K562 (cell line): Measurements from ENCODE around the gene LMAN1L. TPM values are rescaled to one million over a fixed set of nuclear protein-coding genes. Genes with fewer than 3 reads are reported as not detected.

Source experiments
- ATAC-seq: fragments of 200-7000 bp; cut with Tn5 transposase; 3 replicates; pipeline ENCODE4 v1.9.1; 2020; ENCODE audit warnings: moderate library complexity
- BruUV-seq: library from RNA; stranded (reverse); fragments of 400-500 nt; replicated peaks from 2 replicates; lab custom pipeline; 2021; lab: Mats Ljungman, UMichigan
- CTCF ChIA-PET: fragments of 300-600 bp; formaldehyde crosslinking; extraction: SDS; loops from one replicate; lab custom pipeline; 2021; ENCODE audit warnings: low intra/inter-chr PET ratio; lab: Yijun Ruan, JAX
- POLR2A ChIA-PET: fragments of 300-600, 350-650 bp; sonication (Branson Sonifier 250); formaldehyde crosslinking; extraction: SDS; loops from one replicate; lab custom pipeline; 2021; ENCODE audit warnings: antibody characterized with exemption, inconsistent platforms; lab: Yijun Ruan, JAX
- DNase-seq, 4 experiments: peaks; one replicate each; pipeline versions ENCODE4 v3.0.0 to v3.0.0-alpha.2; 2011 to 2018; ENCODE audit warnings: low spot score in 3 of 4, mixed read lengths in 3 of 4; ENCODE audit errors: extremely low read depth in 1 of 4
- FAIRE-seq: peaks from 2 replicates; lab custom pipeline; 2011; peaks lifted over from hg19 to GRCh38; lab: Jason Lieb, UNC
- H2AFZ ChIP-seq: 2 replicates; pipeline ENCODE4 v1.6.0; 2011; ENCODE audit warnings: low read depth, low read length, control low read depth, inconsistent platforms
- H3K27ac ChIP-seq: fragments of 200-600 bp; 3 replicates; pipeline ENCODE4 v1.8.0; 2011; ENCODE audit warnings: low read depth, mild to moderate bottlenecking, control low read depth, inconsistent platforms, low read length, moderate library complexity, mixed read lengths; ENCODE audit errors: extremely low read depth
- H3K27me3 ChIP-seq, 2 experiments: fragments of 300-600 bp in 1 of 2; 2 replicates in 1 of 2; 3 replicates in 1 of 2; pipeline versions ENCODE4 v1.6.0 to v1.8.0; 2011; ENCODE audit warnings: inconsistent platforms in 2 of 2, low read length in 2 of 2, mild to moderate bottlenecking in 1 of 2, mixed read lengths in 1 of 2, moderate library complexity in 1 of 2; ENCODE audit not compliant: control insufficient read depth in 2 of 2, insufficient read depth in 2 of 2
- H3K36me3 ChIP-seq: fragments of 300-600 bp; 3 replicates; pipeline ENCODE4 v1.8.0; 2011; ENCODE audit warnings: mild to moderate bottlenecking, low read length, inconsistent platforms; ENCODE audit not compliant: control insufficient read depth, insufficient read depth
- H3K4me1 ChIP-seq, 2 experiments: fragments of 200-600 bp in 1 of 2; replicated peaks in 1 of 2; 2 replicates in 1 of 2; 3 replicates in 1 of 2; pipeline versions ENCODE4 v1.5.1 to v1.8.0; 2011; ENCODE audit warnings: inconsistent platforms in 2 of 2, low read length in 2 of 2, mild to moderate bottlenecking in 1 of 2, mixed read lengths in 1 of 2, moderate library complexity in 1 of 2; ENCODE audit not compliant: control insufficient read depth in 2 of 2, insufficient read depth in 2 of 2
- H3K4me2 ChIP-seq: 2 replicates; pipeline ENCODE4 v1.6.1; 2011; ENCODE audit warnings: low read length, control low read depth, inconsistent platforms, mixed read lengths; ENCODE audit not compliant: insufficient read depth
- H3K4me3 ChIP-seq: fragments of 200-600 bp; sonication (generic), shearing (Covaris generic); 2 replicates; pipeline ENCODE4 v1.5.1; 2016; ENCODE audit warnings: control low read depth, inconsistent platforms
- H3K79me2 ChIP-seq: fragments of 200-600 bp; 3 replicates; pipeline ENCODE4 v1.8.0; 2011; ENCODE audit warnings: low read length, inconsistent platforms; ENCODE audit not compliant: control insufficient read depth, insufficient read depth
- H3K9ac ChIP-seq, 2 experiments: 2 replicates each; pipeline versions ENCODE4 v1.6.0 to v1.6.1; 2011; ENCODE audit warnings: low read depth in 2 of 2, low read length in 2 of 2, control low read depth in 1 of 2, inconsistent platforms in 1 of 2, mild to moderate bottlenecking in 1 of 2, mixed read lengths in 1 of 2; ENCODE audit not compliant: insufficient read depth in 1 of 2
- H3K9me1 ChIP-seq: one replicate; pipeline ENCODE4 v1.6.0; 2011; ENCODE audit warnings: inconsistent platforms, mild to moderate bottlenecking, low read length, moderate library complexity; ENCODE audit not compliant: control insufficient read depth, insufficient read depth
- H3K9me3 ChIP-seq: replicated peaks from 2 replicates; pipeline ENCODE4 v1.5.1; 2011; ENCODE audit warnings: low read depth, low read length, inconsistent platforms; ENCODE audit not compliant: control insufficient read depth, insufficient read depth
- H4K20me1 ChIP-seq: replicated peaks from 2 replicates; pipeline ENCODE4 v1.6.1; 2011; ENCODE audit warnings: low read length, inconsistent platforms, mixed read lengths; ENCODE audit not compliant: control insufficient read depth, insufficient read depth
- CBX1 ChIP-seq: sonication (generic); IDR thresholded peaks from 2 replicates; pipeline ENCODE4 v1.6.1; 2016; ENCODE audit warnings: antibody characterized with exemption, low read depth, mild to moderate bottlenecking
- FOXA3 ChIP-seq, 2 experiments: fragments of 450-650 bp in 1 of 2; sonication (generic) in 1 of 2; formaldehyde crosslinking; IDR thresholded peaks in 1 of 2; conservative IDR thresholded peaks in 1 of 2; 2 replicates each; pipeline versions ENCODE4 v1.4.0 to v1.8.0; 2020 to 2022; ENCODE audit warnings: mild to moderate bottlenecking in 2 of 2, missing genetic modification reagents in 1 of 2
- GABPB2 ChIP-seq: fragments of 250-450 bp; sonication (Bioruptor Pico); conservative IDR thresholded peaks from 2 replicates; pipeline ENCODE4 v1.5.1; 2021; ENCODE audit warnings: mild to moderate bottlenecking
- HMG20A ChIP-seq: fragments of 450-650 bp; formaldehyde crosslinking; conservative IDR thresholded peaks from 2 replicates; pipeline ENCODE4 v1.4.0; 2020; ENCODE audit warnings: mild to moderate bottlenecking, mixed read lengths
- NFIC ChIP-seq: fragments of 450-650 bp; IDR thresholded peaks from 2 replicates; pipeline ENCODE4 v1.6.1; 2017; ENCODE audit warnings: mild to moderate bottlenecking, inconsistent platforms
- POLR3G ChIP-seq: IDR thresholded peaks from 2 replicates; pipeline ENCODE4 v1.6.1; 2011; ENCODE audit not compliant: insufficient read length, insufficient replicate concordance; ENCODE audit errors: extremely low read depth
- SMARCA4 ChIP-seq: fragments of 450-650 bp; IDR thresholded peaks from 2 replicates; pipeline ENCODE4 v1.6.1; 2016
- SPI1 ChIP-seq: IDR thresholded peaks from 2 replicates; pipeline ENCODE4 v1.6.1; 2011; ENCODE audit warnings: low read depth, low read length, control low read depth, borderline replicate concordance
- TAF9B ChIP-seq: fragments of 450-650 bp; IDR thresholded peaks from 2 replicates; pipeline ENCODE4 v1.6.1; 2018; ENCODE audit warnings: mild to moderate bottlenecking; ENCODE audit not compliant: partially characterized antibody
- YBX1 ChIP-seq: fragments of 450-650 bp; IDR thresholded peaks from 2 replicates; pipeline ENCODE4 v1.7.1; 2016; ENCODE audit warnings: mild to moderate bottlenecking
- ZBTB8A ChIP-seq: fragments of 450-650 bp; IDR thresholded peaks from 2 replicates; pipeline ENCODE4 v1.6.1; 2018; ENCODE audit warnings: mild to moderate bottlenecking, moderate library complexity; ENCODE audit not compliant: partially characterized antibody
- ZFX ChIP-seq: sonication (generic); formaldehyde crosslinking; IDR thresholded peaks from 2 replicates; pipeline ENCODE4 v1.8.0; 2022; ENCODE audit warnings: mild to moderate bottlenecking, missing genetic modification reagents, moderate library complexity
- ZNF24 ChIP-seq: fragments of 450-650 bp; IDR thresholded peaks from 2 replicates; pipeline ENCODE4 v1.6.1; 2016
- ZNF263 ChIP-seq: sonication (generic); formaldehyde crosslinking; IDR thresholded peaks from 2 replicates; pipeline ENCODE4 v1.8.0; 2022; ENCODE audit warnings: mild to moderate bottlenecking, missing genetic modification reagents, borderline replicate concordance
- ZNF316 ChIP-seq: fragments of 450-650 bp; IDR thresholded peaks from 2 replicates; pipeline ENCODE4 v1.6.1; 2016
- ZNF696 ChIP-seq: fragments of 250-450 bp; sonication (Bioruptor Pico); conservative IDR thresholded peaks from 2 replicates; pipeline ENCODE4 v1.4.0; 2020; ENCODE audit warnings: mild to moderate bottlenecking, moderate library complexity
- WGBS: fragments of 100-300 bp; shearing (Covaris generic); methylation state at CpG from one replicate; pipeline ENCODE4 v1.1.6; 2016; ENCODE audit warnings: low coverage, mixed read lengths; ENCODE audit not compliant: insufficient coverage; ENCODE audit errors: missing lambda C conversion rate; 5-methylcytosine and 5-hydroxymethylcytosine counted together
- in situ Hi-C: fragments of 300-500 bp; cut with MboI; formaldehyde crosslinking; loops from 4 replicates; pipeline ENCODE4 v1.15.0; 2018; ENCODE audit warnings: inconsistent platforms, mixed read lengths
- intact Hi-C: fragments of 100-400 bp; cut with micrococcal nuclease; formaldehyde crosslinking; loops from 2 replicates; pipeline ENCODE4 v1.14.2; 2022
- polyA plus RNA-seq, 8 experiments: library from polyadenylated mRNA; depleted of rRNA in 4 of 8; stranded (reverse) in 5 of 8; unstranded in 3 of 8; fragments of >200 nt; fragmentation: Nextera tagmentation in 2 of 8; fragmentation: Illumina TruSeq in 1 of 8; extraction: Ambion mirVana in 2 of 8; extraction: Trizol in 1 of 8; gene quantifications; 2 replicates each; pipeline versions ENCODE4 v1.2.1 to v1.2.3, GENCODE V29; 2011 to 2014; ENCODE audit warnings: inconsistent platforms in 1 of 8, missing spikeins in 1 of 8
- total RNA-seq, 7 experiments: library from RNA; depleted of rRNA in 6 of 7; stranded (reverse); fragments of >200 nt in 6 of 7; fragmentation: Illumina TruSeq in 2 of 7; extraction: Trizol in 2 of 7; gene quantifications; 2 replicates each; pipeline versions ENCODE4 v1.2.1 to v1.2.3, GENCODE V29; 2011 to 2021; ENCODE audit warnings: low replicate concordance in 1 of 7
- TF ChIP-seq, protein P1 (sequence below), 2 experiments: fragments of 450-650 bp in 1 of 2; sonication (generic) in 1 of 2; formaldehyde crosslinking; conservative IDR thresholded peaks; 2 replicates each; pipeline versions ENCODE4 v1.4.0 to v1.8.1; 2020 to 2022; ENCODE audit warnings: mild to moderate bottlenecking in 1 of 2, missing genetic modification reagents in 1 of 2
- TF ChIP-seq, protein P2 (sequence below): fragments of 250-450 bp; sonication (Bioruptor Pico); IDR thresholded peaks from 2 replicates; pipeline ENCODE4 v1.4.0; 2020

The LMAN1L gene
- total and polyA plus RNA-seq, 9 of the 15 experiments (the other 6 are each of a cell fraction or from before 2014, with no cell fraction given), result not detected

DNA sequence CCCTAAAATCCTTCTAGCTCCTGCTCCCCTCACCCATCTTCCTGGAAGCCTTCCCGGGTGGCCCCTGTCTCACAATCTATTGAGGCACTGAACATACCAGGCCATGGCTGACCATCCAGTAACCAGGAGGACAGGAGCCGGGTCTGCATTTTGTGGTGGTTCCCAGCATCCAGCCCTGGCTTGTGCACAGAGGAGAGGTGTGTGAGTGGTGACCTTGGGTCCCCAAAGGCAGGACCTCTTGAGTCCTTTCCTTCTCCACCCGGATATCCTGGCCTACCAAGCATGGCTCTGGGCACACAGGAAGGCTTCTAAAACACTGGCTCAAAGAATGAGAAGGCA lies 22.9 kb upstream of the LMAN1L start (continued):
- TF ChIP-seq POLR3G (no peak), ZNF696 (CRISPR knock-in tag) (no peak), TAF9B (no peak), FOXA3 (CRISPR knock-in tag; conservative IDR thresholded peaks at IDR 0.05 in 1 of 2, IDR thresholded peaks at IDR 0.05 in 1 of 2) (no peak), SMARCA4 (no peak)
- TF ChIP-seq, protein P1, sequence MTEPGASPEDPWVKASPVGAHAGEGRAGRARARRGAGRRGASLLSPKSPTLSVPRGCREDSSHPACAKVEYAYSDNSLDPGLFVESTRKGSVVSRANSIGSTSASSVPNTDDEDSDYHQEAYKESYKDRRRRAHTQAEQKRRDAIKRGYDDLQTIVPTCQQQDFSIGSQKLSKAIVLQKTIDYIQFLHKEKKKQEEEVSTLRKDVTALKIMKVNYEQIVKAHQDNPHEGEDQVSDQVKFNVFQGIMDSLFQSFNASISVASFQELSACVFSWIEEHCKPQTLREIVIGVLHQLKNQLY (CRISPR knock-in tag; conservative IDR thresholded peaks at IDR 0.05), result no peak

DNA sequence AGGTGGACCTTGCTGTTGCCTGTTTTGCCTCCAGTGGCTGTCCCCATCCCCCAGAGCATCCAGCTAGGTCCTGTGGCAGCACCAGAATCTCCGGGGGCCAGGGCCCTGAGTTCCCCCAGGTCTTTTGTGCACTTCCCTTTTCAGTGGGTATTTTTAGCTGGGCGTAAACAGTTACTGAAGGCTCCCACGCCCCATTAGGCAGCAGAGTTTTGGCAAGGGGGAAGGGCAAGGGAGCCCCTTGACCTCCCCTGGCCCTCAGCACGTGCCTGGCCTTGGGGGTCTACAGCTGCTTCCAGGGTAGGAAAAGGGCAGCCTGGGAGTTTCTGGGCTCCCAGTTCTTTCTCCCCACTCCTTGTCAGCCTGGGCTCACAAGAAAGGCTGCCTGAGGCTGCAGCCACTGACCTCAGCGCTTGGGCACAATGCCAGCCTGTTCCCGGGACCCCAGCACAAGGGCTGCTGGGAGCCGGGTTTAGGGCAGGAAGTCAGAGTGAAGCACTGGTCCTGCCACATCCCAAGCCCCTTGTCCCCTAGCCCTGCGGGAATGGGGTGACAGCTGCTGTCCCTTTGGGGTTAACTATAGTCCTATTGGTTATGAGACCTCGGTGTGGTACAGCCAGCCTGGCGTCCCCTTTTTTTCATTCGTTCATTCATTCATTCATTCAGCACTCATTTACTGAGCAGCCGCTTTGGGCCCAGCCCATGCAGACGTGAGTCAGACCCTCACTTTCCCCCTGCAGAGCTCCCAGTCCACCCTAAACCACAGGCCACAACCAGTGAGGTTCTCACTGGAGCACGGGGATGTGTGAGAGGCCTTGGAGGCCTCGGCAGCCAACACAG lies 22.3 kb upstream of the LMAN1L start:
- peak overlapping the region in 1 of 2 experiments; percentile 83; a peak in 2 of 4 replicates for H3K9ac ChIP-seq
- intact Hi-C loops, result no loop called here
- no peaks in the 10 kb centered on the region for H3K9me1 ChIP-seq
- H3K4me2 ChIP-seq, result no peak overlapping the region
- peaks cover 27 to 51% of the 10 kb centered on the region in 2 experiments for H3K4me1 ChIP-seq
- ATAC-seq, result no peak
- TF ChIP-seq ZFX (CRISPR knock-in tag), result peak; percentile 50; the same call in 1 of the 2 replicates
- TF ChIP-seq CBX1, result no peak
- TF ChIP-seq, protein P2, sequence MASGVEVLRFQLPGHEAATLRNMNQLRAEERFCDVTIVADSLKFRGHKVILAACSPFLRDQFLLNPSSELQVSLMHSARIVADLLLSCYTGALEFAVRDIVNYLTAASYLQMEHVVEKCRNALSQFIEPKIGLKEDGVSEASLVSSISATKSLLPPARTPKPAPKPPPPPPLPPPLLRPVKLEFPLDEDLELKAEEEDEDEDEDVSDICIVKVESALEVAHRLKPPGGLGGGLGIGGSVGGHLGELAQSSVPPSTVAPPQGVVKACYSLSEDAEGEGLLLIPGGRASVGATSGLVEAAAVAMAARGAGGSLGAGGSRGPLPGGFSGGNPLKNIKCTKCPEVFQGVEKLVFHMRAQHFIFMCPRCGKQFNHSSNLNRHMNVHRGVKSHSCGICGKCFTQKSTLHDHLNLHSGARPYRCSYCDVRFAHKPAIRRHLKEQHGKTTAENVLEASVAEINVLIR (CRISPR knock-in tag), result no peak
- no peak for TF ChIP-seq ZNF316
- TF ChIP-seq ZNF24, result peak; percentile 80; the same call in 1 of the 2 replicates
- no peak for TF ChIP-seq YBX1
- no peak for TF ChIP-seq ZBTB8A
- TF ChIP-seq ZNF263 (CRISPR knock-in tag), result peak; percentile 53
- no peak for TF ChIP-seq HMG20A (CRISPR knock-in tag)
- TF ChIP-seq GABPB2 (CRISPR knock-in tag), result no peak
- peak; percentile 47 for TF ChIP-seq NFIC
- TF ChIP-seq SPI1, result peak; percentile 50; the same call in 1 of the 2 replicates
- TF ChIP-seq, all 486 proteins: peak for 5
- WGBS, result 58% methylated on average over 15 of the region's 15 CpGs
- Histone ChIP-seq H4K20me1 (peaks cover 37% of the 10 kb centered on the region), H3K4me3 (no peak overlapping the region), H3K27me3 (no peaks in the 10 kb centered on the region), H3K27ac (no peak overlapping the region), H3K36me3 (peaks cover 74% of the 10 kb centered on the region; the same call in 2 of the 3 replicates), H2AFZ (no peak overlapping the region), H3K79me2 (peaks cover 77% of the 10 kb centered on the region), H3K9me3 (no peaks in the 10 kb centered on the region)
- ChIA-PET CTCF (no interaction called here), POLR2A (interaction anchor here (0.6 to 0.7 kb wide), 4 partner anchors 12 to 280 kb away, joined by 3 to 4 read pairs (median 3); no protein-coding TSS in a partner anchor)
- in situ Hi-C loops, result no loop called here
- DNase-seq (no peak), FAIRE-seq (no peak)
- BruUV-seq, result no TSS peak
